HepG2 (cell line): Measurements from ENCODE around the gene DENND4B. TPM values are rescaled to one million over a fixed set of nuclear protein-coding genes. Genes with fewer than 3 reads are reported as not detected.

Experiments
- ATAD3A ChIP-seq: sonication (generic); formaldehyde crosslinking; IDR thresholded peaks from 2 replicates; pipeline ENCODE4 v1.4.0; 2020; ENCODE audit warnings: missing genetic modification reagents
- CBX2 ChIP-seq, 2 experiments: fragments of 200-600 bp in 1 of 2; sonication (generic); formaldehyde crosslinking in 1 of 2; IDR thresholded peaks; 2 replicates each; pipeline versions ENCODE4 v1.7.0 to v1.8.1; 2018 to 2022; ENCODE audit warnings: low read depth in 2 of 2, low read length in 1 of 2, mild to moderate bottlenecking in 1 of 2, missing genetic modification reagents in 1 of 2
- CENPT ChIP-seq: sonication (generic); formaldehyde crosslinking; IDR thresholded peaks from 2 replicates; pipeline ENCODE4 v1.8.0; 2022; ENCODE audit warnings: low read depth, mild to moderate bottlenecking, moderate library complexity, missing genetic modification reagents
- FOSL1 ChIP-seq: sonication (generic); formaldehyde crosslinking; IDR thresholded peaks from 2 replicates; pipeline ENCODE4 v1.9.0; 2021; ENCODE audit warnings: missing genetic modification reagents, borderline replicate concordance
- KLF12 ChIP-seq: sonication (generic); formaldehyde crosslinking; IDR thresholded peaks from 2 replicates; pipeline ENCODE4 v1.4.0; 2020; ENCODE audit warnings: missing genetic modification reagents, borderline replicate concordance
- MED8 ChIP-seq: sonication (generic); formaldehyde crosslinking; IDR thresholded peaks from 2 replicates; pipeline ENCODE4 v1.8.1; 2023; ENCODE audit warnings: mild to moderate bottlenecking, missing genetic modification reagents; ENCODE audit not compliant: insufficient replicate concordance
- NFKBIZ ChIP-seq: IDR thresholded peaks from 2 replicates; pipeline ENCODE4 v1.6.1; 2018; ENCODE audit warnings: missing genetic modification reagents, missing compliant biosample characterization
- RFX1 ChIP-seq: fragments of 450-650 bp; IDR thresholded peaks from 2 replicates; pipeline ENCODE4 v1.6.1; 2017
- SMARCC2 ChIP-seq: fragments of 450-650 bp; IDR thresholded peaks from 2 replicates; pipeline ENCODE4 v1.6.1; 2017; ENCODE audit warnings: antibody characterized with exemption, mild to moderate bottlenecking
- SMARCE1 ChIP-seq: fragments of 450-650 bp; IDR thresholded peaks from 2 replicates; pipeline ENCODE4 v1.6.1; 2017; ENCODE audit warnings: borderline replicate concordance
- THAP11 ChIP-seq: IDR thresholded peaks from 2 replicates; pipeline ENCODE4 v1.6.1; 2016; ENCODE audit warnings: missing biosample characterization, missing genetic modification reagents
- TP53 ChIP-seq: sonication (generic); formaldehyde crosslinking; conservative IDR thresholded peaks from 2 replicates; pipeline ENCODE4 v1.4.0; 2020; ENCODE audit warnings: missing genetic modification reagents
- ZFP90 ChIP-seq: sonication (generic); formaldehyde crosslinking; IDR thresholded peaks from 2 replicates; pipeline ENCODE4 v1.8.0; 2022; ENCODE audit warnings: missing genetic modification reagents, mild to moderate bottlenecking, inconsistent platforms, borderline replicate concordance
- ZKSCAN5 ChIP-seq: sonication (generic); formaldehyde crosslinking; IDR thresholded peaks from 2 replicates; pipeline ENCODE4 v1.5.1; 2020; ENCODE audit warnings: mild to moderate bottlenecking, missing genetic modification reagents
- ZNF230 ChIP-seq: sonication (generic); formaldehyde crosslinking; IDR thresholded peaks from 2 replicates; pipeline ENCODE4 v1.4.0; 2020; ENCODE audit warnings: mild to moderate bottlenecking, missing genetic modification reagents
- ZNF383 ChIP-seq: sonication (generic); formaldehyde crosslinking; IDR thresholded peaks from 2 replicates; pipeline ENCODE4 v1.4.0; 2020; ENCODE audit warnings: missing genetic modification reagents, mild to moderate bottlenecking, borderline replicate concordance
- ZNF549 ChIP-seq: sonication (generic); formaldehyde crosslinking; IDR thresholded peaks from 2 replicates; pipeline ENCODE4 v1.5.0; 2020; ENCODE audit warnings: missing genetic modification reagents
- ZNF7 ChIP-seq: IDR thresholded peaks from 2 replicates; pipeline ENCODE4 v1.6.1; 2016; ENCODE audit warnings: missing biosample characterization, missing genetic modification reagents
- ZNF749 ChIP-seq: sonication (generic); formaldehyde crosslinking; IDR thresholded peaks from 2 replicates; pipeline ENCODE4 v1.8.0; 2022; ENCODE audit warnings: mild to moderate bottlenecking, missing genetic modification reagents, moderate library complexity, borderline replicate concordance
- ZNF788 ChIP-seq: sonication (generic); formaldehyde crosslinking; IDR thresholded peaks from 2 replicates; pipeline ENCODE4 v1.5.0; 2020; ENCODE audit warnings: mild to moderate bottlenecking, missing genetic modification reagents, borderline replicate concordance
- ZNF839 ChIP-seq: sonication (generic); formaldehyde crosslinking; IDR thresholded peaks from 2 replicates; pipeline ENCODE4 v1.4.0; 2020; ENCODE audit warnings: missing genetic modification reagents, mild to moderate bottlenecking, borderline replicate concordance
- polyA plus RNA-seq, 8 experiments: library from polyadenylated mRNA; depleted of rRNA in 3 of 8; stranded (reverse) in 7 of 8; unstranded in 1 of 8; fragments of >200 nt; fragmentation: Illumina TruSeq in 4 of 8; extraction: Trizol in 4 of 8; gene quantifications; 2 replicates each; pipeline versions ENCODE4 v1.2.1 to v1.2.3, GENCODE V29; 2011 to 2016; ENCODE audit warnings: low read depth in 4 of 8, missing spikeins in 1 of 8, mixed read lengths in 1 of 8; ENCODE audit not compliant: insufficient read depth in 1 of 8
- total RNA-seq, 5 experiments: library from RNA; depleted of rRNA; stranded (reverse); fragments of >200 nt; fragmentation: Illumina TruSeq; extraction: Trizol; gene quantifications; 2 replicates each; pipeline ENCODE4 v1.2.3, GENCODE V29; 2016; ENCODE audit warnings: low read depth in 1 of 5
- TF ChIP-seq, protein P1 (sequence below): sonication (generic); formaldehyde crosslinking; IDR thresholded peaks from 2 replicates; pipeline ENCODE4 v1.9.0; 2021; ENCODE audit warnings: missing genetic modification reagents, borderline replicate concordance
- TF ChIP-seq, protein P2 (sequence below): sonication (generic); formaldehyde crosslinking; IDR thresholded peaks from 2 replicates; pipeline ENCODE4 v1.4.0; 2020; ENCODE audit warnings: missing genetic modification reagents
- TF ChIP-seq, protein P3 (sequence below), 2 experiments: fragments of 450-650 bp in 1 of 2; sonication (generic) in 1 of 2; formaldehyde crosslinking; IDR thresholded peaks; 2 replicates each; pipeline versions ENCODE4 v1.5.0 to v1.8.0; 2020 to 2022; ENCODE audit warnings: mild to moderate bottlenecking in 1 of 2, missing genetic modification reagents in 1 of 2
- TF ChIP-seq, protein P4 (sequence below): sonication (generic); formaldehyde crosslinking; IDR thresholded peaks from 2 replicates; pipeline ENCODE4 v1.4.0; 2020; ENCODE audit warnings: mild to moderate bottlenecking, missing genetic modification reagents

DENND4B gene
- total and polyA plus RNA-seq, 2 of the 13 experiments (the other 11 are each of a cell fraction or from before 2014, with no cell fraction given), result 15.1 to 20.3 TPM

DNA sequence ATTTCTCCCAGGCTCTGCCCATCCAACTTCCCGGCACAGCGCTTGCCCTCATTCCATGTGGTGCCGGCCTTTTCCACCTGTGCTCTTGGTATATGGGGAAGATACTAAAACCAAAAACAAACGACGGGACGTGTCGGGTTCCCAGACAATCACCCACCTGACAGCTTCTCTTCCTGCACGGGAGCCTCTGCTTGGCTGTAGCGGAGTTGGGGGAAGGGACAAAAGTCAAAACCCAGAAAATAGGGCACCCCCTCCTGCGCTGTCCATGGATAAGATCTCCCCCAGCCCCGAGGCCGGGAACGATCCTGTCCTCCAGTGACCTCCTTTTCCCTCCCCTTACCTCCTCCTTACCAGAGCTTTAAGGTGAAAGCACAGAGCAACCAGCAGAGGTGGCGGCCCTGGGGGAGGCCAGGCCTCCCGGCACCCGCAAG lies 30.3 kb upstream of the DENND4B start (continued):
- TF ChIP-seq, protein P1, sequence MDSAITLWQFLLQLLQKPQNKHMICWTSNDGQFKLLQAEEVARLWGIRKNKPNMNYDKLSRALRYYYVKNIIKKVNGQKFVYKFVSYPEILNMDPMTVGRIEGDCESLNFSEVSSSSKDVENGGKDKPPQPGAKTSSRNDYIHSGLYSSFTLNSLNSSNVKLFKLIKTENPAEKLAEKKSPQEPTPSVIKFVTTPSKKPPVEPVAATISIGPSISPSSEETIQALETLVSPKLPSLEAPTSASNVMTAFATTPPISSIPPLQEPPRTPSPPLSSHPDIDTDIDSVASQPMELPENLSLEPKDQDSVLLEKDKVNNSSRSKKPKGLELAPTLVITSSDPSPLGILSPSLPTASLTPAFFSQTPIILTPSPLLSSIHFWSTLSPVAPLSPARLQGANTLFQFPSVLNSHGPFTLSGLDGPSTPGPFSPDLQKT (CRISPR knock-in tag), result no peak
- TF ChIP-seq CENPT (CRISPR knock-in tag) (no peak), SMARCE1 (no peak), THAP11 (CRISPR knock-in tag) (no peak), ZKSCAN5 (no peak), MED8 (CRISPR knock-in tag) (no peak), ZNF749 (no peak), ZNF383 (CRISPR knock-in tag) (no peak), ZNF230 (CRISPR knock-in tag) (no peak), SMARCC2 (no peak), ZNF788 (CRISPR knock-in tag) (no peak), ZNF839 (CRISPR knock-in tag) (no peak), ZFP90 (CRISPR knock-in tag) (peak; percentile 77; the same call in 1 of the 2 replicates), FOSL1 (CRISPR knock-in tag) (no peak), KLF12 (peak; percentile 59), NFKBIZ (no peak), CBX2 (IDR thresholded peaks at IDR 0.05; ENCODE audit: low read depth, low read length) (no peak), CBX2 (CRISPR knock-in tag; IDR thresholded peaks at IDR 0.05; ENCODE audit: low read depth) (no peak), ZNF7 (CRISPR knock-in tag) (no peak), ATAD3A (CRISPR knock-in tag) (no peak), RFX1 (no peak), TP53 (CRISPR knock-in tag) (no peak), ZNF549 (0 out of 2 replicates have a peak, but pooled peaks have one; percentile 33)
- TF ChIP-seq, protein P2, sequence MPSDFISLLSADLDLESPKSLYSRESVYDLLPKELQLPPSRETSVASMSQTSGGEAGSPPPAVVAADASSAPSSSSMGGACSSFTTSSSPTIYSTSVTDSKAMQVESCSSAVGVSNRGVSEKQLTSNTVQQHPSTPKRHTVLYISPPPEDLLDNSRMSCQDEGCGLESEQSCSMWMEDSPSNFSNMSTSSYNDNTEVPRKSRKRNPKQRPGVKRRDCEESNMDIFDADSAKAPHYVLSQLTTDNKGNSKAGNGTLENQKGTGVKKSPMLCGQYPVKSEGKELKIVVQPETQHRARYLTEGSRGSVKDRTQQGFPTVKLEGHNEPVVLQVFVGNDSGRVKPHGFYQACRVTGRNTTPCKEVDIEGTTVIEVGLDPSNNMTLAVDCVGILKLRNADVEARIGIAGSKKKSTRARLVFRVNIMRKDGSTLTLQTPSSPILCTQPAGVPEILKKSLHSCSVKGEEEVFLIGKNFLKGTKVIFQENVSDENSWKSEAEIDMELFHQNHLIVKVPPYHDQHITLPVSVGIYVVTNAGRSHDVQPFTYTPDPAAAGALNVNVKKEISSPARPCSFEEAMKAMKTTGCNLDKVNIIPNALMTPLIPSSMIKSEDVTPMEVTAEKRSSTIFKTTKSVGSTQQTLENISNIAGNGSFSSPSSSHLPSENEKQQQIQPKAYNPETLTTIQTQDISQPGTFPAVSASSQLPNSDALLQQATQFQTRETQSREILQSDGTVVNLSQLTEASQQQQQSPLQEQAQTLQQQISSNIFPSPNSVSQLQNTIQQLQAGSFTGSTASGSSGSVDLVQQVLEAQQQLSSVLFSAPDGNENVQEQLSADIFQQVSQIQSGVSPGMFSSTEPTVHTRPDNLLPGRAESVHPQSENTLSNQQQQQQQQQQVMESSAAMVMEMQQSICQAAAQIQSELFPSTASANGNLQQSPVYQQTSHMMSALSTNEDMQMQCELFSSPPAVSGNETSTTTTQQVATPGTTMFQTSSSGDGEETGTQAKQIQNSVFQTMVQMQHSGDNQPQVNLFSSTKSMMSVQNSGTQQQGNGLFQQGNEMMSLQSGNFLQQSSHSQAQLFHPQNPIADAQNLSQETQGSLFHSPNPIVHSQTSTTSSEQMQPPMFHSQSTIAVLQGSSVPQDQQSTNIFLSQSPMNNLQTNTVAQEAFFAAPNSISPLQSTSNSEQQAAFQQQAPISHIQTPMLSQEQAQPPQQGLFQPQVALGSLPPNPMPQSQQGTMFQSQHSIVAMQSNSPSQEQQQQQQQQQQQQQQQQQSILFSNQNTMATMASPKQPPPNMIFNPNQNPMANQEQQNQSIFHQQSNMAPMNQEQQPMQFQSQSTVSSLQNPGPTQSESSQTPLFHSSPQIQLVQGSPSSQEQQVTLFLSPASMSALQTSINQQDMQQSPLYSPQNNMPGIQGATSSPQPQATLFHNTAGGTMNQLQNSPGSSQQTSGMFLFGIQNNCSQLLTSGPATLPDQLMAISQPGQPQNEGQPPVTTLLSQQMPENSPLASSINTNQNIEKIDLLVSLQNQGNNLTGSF (CRISPR knock-in tag), result peak; percentile 17; the same call in 1 of the 2 replicates
- TF ChIP-seq, protein P3, sequence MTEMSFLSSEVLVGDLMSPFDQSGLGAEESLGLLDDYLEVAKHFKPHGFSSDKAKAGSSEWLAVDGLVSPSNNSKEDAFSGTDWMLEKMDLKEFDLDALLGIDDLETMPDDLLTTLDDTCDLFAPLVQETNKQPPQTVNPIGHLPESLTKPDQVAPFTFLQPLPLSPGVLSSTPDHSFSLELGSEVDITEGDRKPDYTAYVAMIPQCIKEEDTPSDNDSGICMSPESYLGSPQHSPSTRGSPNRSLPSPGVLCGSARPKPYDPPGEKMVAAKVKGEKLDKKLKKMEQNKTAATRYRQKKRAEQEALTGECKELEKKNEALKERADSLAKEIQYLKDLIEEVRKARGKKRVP (CRISPR knock-in tag; IDR thresholded peaks at IDR 0.05), result no peak
- TF ChIP-seq, protein P4, sequence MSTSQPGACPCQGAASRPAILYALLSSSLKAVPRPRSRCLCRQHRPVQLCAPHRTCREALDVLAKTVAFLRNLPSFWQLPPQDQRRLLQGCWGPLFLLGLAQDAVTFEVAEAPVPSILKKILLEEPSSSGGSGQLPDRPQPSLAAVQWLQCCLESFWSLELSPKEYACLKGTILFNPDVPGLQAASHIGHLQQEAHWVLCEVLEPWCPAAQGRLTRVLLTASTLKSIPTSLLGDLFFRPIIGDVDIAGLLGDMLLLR (CRISPR knock-in tag), result no peak
